ENCODE results near the gene FBXL17. TPM values are rescaled to one million over a fixed set of nuclear protein-coding genes. Genes with fewer than 3 reads are reported as not detected.

FBXL17 gene
- total RNA-seq, 1 donor from 2014 or later, result 5.6 TPM

GRCh38 chr5:108003178-108003577 lies 378.7 kb downstream of the FBXL17 start:
- DNase-seq (ENCODE audit: low read depth in 2 of 2), result peak; percentile 78 to 87

- DNase-seq (ENCODE audit: low read depth in 2 of 2), result no peak
Observed at GRCh38 chr5:108001222-108001621, 380.7 kb downstream of the FBXL17 start.

- peak; percentile 6 to 83 for DNase-seq (ENCODE audit: low read depth in 2 of 2)
Observed at GRCh38 chr5:107997338-107997980, 384.4 kb downstream of the FBXL17 start.

- no peak for DNase-seq (ENCODE audit: low read depth in 2 of 2)
Observed at GRCh38 chr5:107993341-107993740, 388.6 kb downstream of the FBXL17 start.

- DNase-seq (ENCODE audit: low read depth in 2 of 2), result no peak
Observed at GRCh38 chr5:107990881-107991810, 390.8 kb downstream of the FBXL17 start.

GRCh38 chr5:107985144-107985543 lies 396.8 kb downstream of the FBXL17 start:
- DNase-seq (ENCODE audit: low read depth in 2 of 2), result peak in 1 of 2 donors; percentile 52

GRCh38 chr5:107982703-107983425 lies 399.0 kb downstream of the FBXL17 start:
- no peak for DNase-seq (ENCODE audit: low read depth in 2 of 2)

GRCh38 chr5:107980923-107981692 lies 400.8 kb downstream of the FBXL17 start:
- DNase-seq (ENCODE audit: low read depth in 2 of 2), result no peak

GRCh38 chr5:107979900-107980299 lies 402.0 kb downstream of the FBXL17 start:
- no peak for DNase-seq (ENCODE audit: low read depth in 2 of 2)

- DNase-seq (ENCODE audit: low read depth in 2 of 2), result peak in 1 of 2 donors; percentile 56
Observed at GRCh38 chr5:107979291-107979690, 402.6 kb downstream of the FBXL17 start.

GRCh38 chr5:107977550-107978071 lies 404.3 kb downstream of the FBXL17 start:
- no peak for DNase-seq (ENCODE audit: low read depth in 2 of 2)

GRCh38 chr5:107975568-107975967 lies 406.3 kb downstream of the FBXL17 start:
- DNase-seq (ENCODE audit: low read depth in 2 of 2), result no peak

- DNase-seq (ENCODE audit: low read depth in 2 of 2), result no peak
Observed at GRCh38 chr5:107971846-107972245, 410.1 kb downstream of the FBXL17 start.

GRCh38 chr5:107969847-107970246 lies 412.1 kb downstream of the FBXL17 start:
- DNase-seq (ENCODE audit: low read depth in 2 of 2), result no peak

GRCh38 chr5:107968998-107969397 lies 412.9 kb downstream of the FBXL17 start:
- no peak for DNase-seq (ENCODE audit: low read depth in 2 of 2)

GRCh38 chr5:107968406-107968843 lies 413.5 kb downstream of the FBXL17 start:
- no peak for DNase-seq (ENCODE audit: low read depth in 2 of 2)

GRCh38 chr5:107966201-107966600 lies 415.7 kb downstream of the FBXL17 start:
- peak in 1 of 2 donors; percentile 53 for DNase-seq (ENCODE audit: low read depth in 2 of 2)

GRCh38 chr5:107964722-107965121 lies 417.2 kb downstream of the FBXL17 start:
- no peak for DNase-seq (ENCODE audit: low read depth in 2 of 2)

- DNase-seq (ENCODE audit: low read depth in 2 of 2), result no peak
Observed at GRCh38 chr5:107959573-107960279, 422.2 kb downstream of the FBXL17 start.

- no peak for DNase-seq (ENCODE audit: low read depth in 2 of 2)
Observed at GRCh38 chr5:107958861-107959260, 423.0 kb downstream of the FBXL17 start.
